HG02870 (cell line): ENCODE results near the gene CHST8.

ENCODE experiments used
- ATAC-seq: cut with Tn5 transposase; IDR thresholded peaks from one replicate; pipeline ENCODE4 v1.9.1; 2021; ENCODE audit warnings: mild to moderate bottlenecking, moderate library complexity; ENCODE audit not compliant: unreplicated experiment

Gene CHST8

GRCh38 chr19:33730858-33731607 is 109.3 kb downstream of the CHST8 start:
- no peak for ATAC-seq

- ATAC-seq: no peak
Observed at GRCh38 chr19:33731881-33732280, 110.1 kb downstream of the CHST8 start.

GRCh38 chr19:33734913-33735312 is 113.2 kb downstream of the CHST8 start:
- ATAC-seq: no peak

GRCh38 chr19:33736158-33736557 is 114.4 kb downstream of the CHST8 start:
- no peak for ATAC-seq

GRCh38 chr19:33736787-33737186 is 115.0 kb downstream of the CHST8 start:
- no peak for ATAC-seq

- ATAC-seq: no peak
Observed at GRCh38 chr19:33737681-33738371, 116.1 kb downstream of the CHST8 start.

GRCh38 chr19:33740811-33741396 is 119.2 kb downstream of the CHST8 start:
- ATAC-seq: no peak

GRCh38 chr19:33745297-33745696 is 123.5 kb downstream of the CHST8 start:
- no peak for ATAC-seq

GRCh38 chr19:33746159-33746558 is 124.4 kb downstream of the CHST8 start:
- ATAC-seq: no peak

- no peak for ATAC-seq
Observed at GRCh38 chr19:33747273-33747672, 125.5 kb downstream of the CHST8 start.

GRCh38 chr19:33748231-33748630 is 126.5 kb downstream of the CHST8 start:
- ATAC-seq: no peak

- no peak for ATAC-seq
Observed at GRCh38 chr19:33749016-33749415, 127.3 kb downstream of the CHST8 start.

- no peak for ATAC-seq
Observed at GRCh38 chr19:33749619-33750175, 127.9 kb downstream of the CHST8 start.

- ATAC-seq: no peak
Observed at GRCh38 chr19:33750587-33751435, 129.1 kb downstream of the CHST8 start.

- ATAC-seq: no peak
Observed at GRCh38 chr19:33751436-33751770, 129.7 kb downstream of the CHST8 start.

GRCh38 chr19:33752018-33752800 is 130.5 kb downstream of the CHST8 start:
- no peak for ATAC-seq

- no peak for ATAC-seq
Observed at GRCh38 chr19:33752945-33753344, 131.2 kb downstream of the CHST8 start.

- ATAC-seq: no peak
Observed at GRCh38 chr19:33754361-33754760, 132.6 kb downstream of the CHST8 start.

GRCh38 chr19:33755099-33756035 is 133.6 kb downstream of the CHST8 start:
- no peak for ATAC-seq
